Right cardiac atrium (tissue), 5 donors: Measurements from ENCODE around the gene EMID1. TPM values are rescaled to one million over a fixed set of nuclear protein-coding genes. Genes with fewer than 3 reads are reported as not detected.
"Not testable (repeated sequence)": the region's sequence is repeated elsewhere in the genome, so short reads cannot be mapped to it uniquely, and the experiment has no call there.

Experiments used
- ATAC-seq, 2 donors: fragments of 200-7000 bp; cut with Tn5 transposase; one replicate each; pipeline versions ENCODE4 v1.8.0 to v1.9.1; 2020; ENCODE audit warnings: moderate library complexity in 2 of 2, mild to moderate bottlenecking in 1 of 2
- DNase-seq, 3 donors: peaks; one replicate each; pipeline ENCODE4 v3.0.0-alpha.2; 2020
- H3K27ac ChIP-seq: one replicate; pipeline ENCODE4 v1.5.1; 2013; ENCODE audit warnings: mild to moderate bottlenecking, low read length, control low read depth, moderate library complexity
- H3K27me3 ChIP-seq: one replicate; pipeline ENCODE4 v1.6.1; 2013; ENCODE audit not compliant: control insufficient read depth, insufficient read depth
- H3K4me1 ChIP-seq: one replicate; pipeline ENCODE4 v1.6.1; 2013; ENCODE audit warnings: low read length; ENCODE audit not compliant: control insufficient read depth, insufficient read depth
- H3K4me3 ChIP-seq: one replicate; pipeline ENCODE4 v1.5.1; 2013; ENCODE audit warnings: low read length, control low read depth
- H3K9me3 ChIP-seq: one replicate; pipeline ENCODE4 v1.6.1; 2013; ENCODE audit warnings: low read length; ENCODE audit not compliant: control insufficient read depth
- WGBS: extraction: QIAGEN DNeasy Blood & Tissue Kit; methylation state at CpG from one replicate; pipeline ENCODE4 v1.1.7; 2013; 5-methylcytosine and 5-hydroxymethylcytosine counted together
- intact Hi-C, 4 donors: fragments of 100-400 bp; cut with DNase I; formaldehyde crosslinking; loops; one replicate each; pipeline versions ENCODE4 v1.11.0 to v1.14.0; 2022 to 2023
- polyA plus RNA-seq: library from polyadenylated mRNA; stranded (reverse); fragments of 200-250 nt; gene quantifications from one replicate; pipeline ENCODE4 v1.2.3, GENCODE V29; 2013
- total RNA-seq, 4 donors: library from RNA; stranded (reverse); fragmentation: NEBNext Ultra II Directional; extraction: Animal tissue kit (Norgen Biotek cat#: 25700); gene quantifications; one replicate each; pipeline ENCODE4 v1.2.1, GENCODE V29; 2021
- donor health status: healthy with polysubstance abuse.
- donor health status: DM: no; HTN: yes; CAD: no.
- donor health status: DM: no; HTN: no; CAD: no.
- donor health status: DM: no; HTN: yes; CAD: no; lungs with severe emphysema.
- donor health status: DM: yes; HTN: yes; CAD: no.

EMID1 gene
- total and polyA plus RNA-seq, 5 donors, result 0.74 to 1.6 (median 0.95) TPM

- H3K27me3 ChIP-seq, result no peaks in the 10 kb centered on the region
- no peaks in the 10 kb centered on the region for H3K9me3 ChIP-seq
- H3K4me3 ChIP-seq, result no peak overlapping the region
- no peaks in the 10 kb centered on the region for H3K4me1 ChIP-seq
- intact Hi-C loops, result no loop called here
- no peak for ATAC-seq
- H3K27ac ChIP-seq, result no peak overlapping the region
- WGBS, result 72% methylated on average over 11 of the region's 11 CpGs
- DNase-seq, result no peak
Observed at GRCh38 chr22:29212743-29213142, 7.0 kb downstream of the EMID1 start.

- no peak overlapping the region for H3K4me3 ChIP-seq
- no peaks in the 10 kb centered on the region for H3K4me1 ChIP-seq
- DNase-seq, result no peak
- no peak for ATAC-seq
- 89% methylated on average over 9 of the region's 9 CpGs for WGBS
- H3K27me3 ChIP-seq, result no peaks in the 10 kb centered on the region
- H3K9me3 ChIP-seq, result no peaks in the 10 kb centered on the region
- no peak overlapping the region for H3K27ac ChIP-seq
- intact Hi-C loops, result no loop called here
Observed at GRCh38 chr22:29213493-29213892, 7.8 kb downstream of the EMID1 start.

GRCh38 chr22:29214232-29214631 lies 8.5 kb downstream of the EMID1 start:
- no peaks in the 10 kb centered on the region for H3K9me3 ChIP-seq
- no peaks in the 10 kb centered on the region for H3K4me1 ChIP-seq
- 96% methylated on average over 6 of the region's 6 CpGs for WGBS
- no peak overlapping the region for H3K4me3 ChIP-seq
- ATAC-seq (no peak), DNase-seq (no peak)
- no peaks in the 10 kb centered on the region for H3K27me3 ChIP-seq
- H3K27ac ChIP-seq, result no peak overlapping the region
- intact Hi-C loops, result no loop called here

GRCh38 chr22:29215012-29215860 lies 9.5 kb downstream of the EMID1 start:
- DNase-seq (no peak), ATAC-seq (no peak)
- H3K9me3 ChIP-seq, result no peaks in the 10 kb centered on the region
- no peaks in the 10 kb centered on the region for H3K4me1 ChIP-seq
- H3K27ac ChIP-seq, result no peak overlapping the region
- H3K4me3 ChIP-seq, result no peak overlapping the region
- WGBS, result 95% methylated on average over 14 of the region's 14 CpGs
- intact Hi-C loops, result no loop called here
- H3K27me3 ChIP-seq, result no peaks in the 10 kb centered on the region

GRCh38 chr22:29216011-29216872 lies 10.5 kb downstream of the EMID1 start:
- intact Hi-C loops, result no loop called here
- no peak for ATAC-seq
- DNase-seq, result no peak

GRCh38 chr22:29216873-29217666 lies 11.4 kb downstream of the EMID1 start:
- no peaks in the 10 kb centered on the region for H3K9me3 ChIP-seq
- intact Hi-C loops, result no loop called here
- ATAC-seq (peak in 1 of 2 donors; percentile 17), DNase-seq (peak in 1 of 3 donors; percentile 39)
- H3K27ac ChIP-seq, result no peak overlapping the region
- H3K4me3 ChIP-seq, result no peak overlapping the region
- H3K4me1 ChIP-seq, result no peaks in the 10 kb centered on the region
- H3K27me3 ChIP-seq, result no peaks in the 10 kb centered on the region
- 72% methylated on average over 14 of the region's 14 CpGs for WGBS

More at GRCh38 chr22:29216011-29216872, 10.5 kb downstream of the EMID1 start:
- H3K4me3 ChIP-seq, result no peak overlapping the region
- no peaks in the 10 kb centered on the region for H3K4me1 ChIP-seq
- no peaks in the 10 kb centered on the region for H3K9me3 ChIP-seq
- H3K27ac ChIP-seq, result no peak overlapping the region
- 83% methylated on average over 14 of the region's 14 CpGs for WGBS
- no peaks in the 10 kb centered on the region for H3K27me3 ChIP-seq

- no peak overlapping the region for H3K4me3 ChIP-seq
- WGBS, result 83% methylated on average over 13 of the region's 13 CpGs
- no peaks in the 10 kb centered on the region for H3K9me3 ChIP-seq
- intact Hi-C loops, result no loop called here
- H3K27ac ChIP-seq, result no peak overlapping the region
- H3K4me1 ChIP-seq, result no peaks in the 10 kb centered on the region
- no peak for ATAC-seq
- H3K27me3 ChIP-seq, result no peaks in the 10 kb centered on the region
- DNase-seq, result no peak
Observed at GRCh38 chr22:29217827-29218757, 12.4 kb downstream of the EMID1 start.

- H3K9me3 ChIP-seq, result no peaks in the 10 kb centered on the region
- no peak overlapping the region for H3K27ac ChIP-seq
- no peaks in the 10 kb centered on the region for H3K27me3 ChIP-seq
- 93% methylated on average over 11 of the region's 11 CpGs for WGBS
- ATAC-seq (no peak), DNase-seq (no peak)
- H3K4me3 ChIP-seq, result no peak overlapping the region
- H3K4me1 ChIP-seq, result no peaks in the 10 kb centered on the region
- intact Hi-C loops, result no loop called here
Observed at GRCh38 chr22:29218758-29219408, 13.2 kb downstream of the EMID1 start.

GRCh38 chr22:29219409-29219782 lies 13.7 kb downstream of the EMID1 start:
- DNase-seq, H3K4me3 ChIP-seq, H3K9me3 ChIP-seq, ATAC-seq, H3K4me1 ChIP-seq, intact Hi-C loops, H3K27ac ChIP-seq, H3K27me3 ChIP-seq: not testable (repeated sequence)
- 78% methylated on average over 2 of the region's 2 CpGs for WGBS
